WTC11 (cell line): ENCODE results near the gene TMED10. TPM values are rescaled to one million over a fixed set of nuclear protein-coding genes. Genes with fewer than 3 reads are reported as not detected.

ENCODE experiments used
- ATAC-seq: fragments of 200-7000 bp; cut with Tn5 transposase; 2 replicates; pipeline ENCODE4 v1.10.0; 2021; ENCODE audit warnings: mild to moderate bottlenecking, moderate library complexity
- CTCF ChIA-PET: fragments of 300-600 bp; sonication (Branson Sonifier 250); formaldehyde crosslinking; loops from one replicate; lab custom pipeline; 2021; ENCODE audit warnings: antibody characterized with exemption; lab: Charles Lee
- POLR2A ChIA-PET: fragments of 350-600 bp; sonication (Branson Sonifier 250); formaldehyde crosslinking; loops from one replicate; lab custom pipeline; 2021; ENCODE audit warnings: antibody characterized with exemption; lab: Charles Lee
- DNase-seq: peaks from one replicate; pipeline ENCODE4 v3.0.0; 2021; ENCODE audit warnings: low spot score
- H3K27ac Mint-ChIP-seq: 2 replicates; pipeline ENCODE4 v1.8.0; 2021; ENCODE audit warnings: mixed read lengths
- H3K27me3 Mint-ChIP-seq: 2 replicates; pipeline ENCODE4 v1.8.0; 2021; ENCODE audit warnings: low read depth, mild to moderate bottlenecking, moderate library complexity, mixed read lengths
- H3K36me3 Mint-ChIP-seq: 2 replicates; pipeline ENCODE4 v1.8.0; 2021; ENCODE audit warnings: mixed read lengths
- H3K4me1 Mint-ChIP-seq: 2 replicates; pipeline ENCODE4 v1.8.0; 2022; ENCODE audit warnings: mixed read lengths
- H3K4me3 Mint-ChIP-seq: 2 replicates; pipeline ENCODE4 v1.8.0; 2021; ENCODE audit warnings: mild to moderate bottlenecking, moderate library complexity, mixed read lengths
- H3K9me3 Mint-ChIP-seq: 2 replicates; pipeline ENCODE4 v1.8.0; 2021; ENCODE audit warnings: mixed read lengths
- ARID4B ChIP-seq: sonication (generic); formaldehyde crosslinking; IDR thresholded peaks from 2 replicates; pipeline ENCODE4 v1.8.0; 2023; ENCODE audit warnings: missing genetic modification reagents, mild to moderate bottlenecking, borderline replicate concordance
- E2F5 ChIP-seq: sonication (generic); formaldehyde crosslinking; IDR thresholded peaks from 2 replicates; pipeline ENCODE4 v1.8.1; 2022; ENCODE audit warnings: mild to moderate bottlenecking, moderate library complexity, missing genetic modification reagents
- EMX1 ChIP-seq: fragments of 250-450 bp; sonication (Bioruptor Pico); IDR thresholded peaks from 2 replicates; pipeline ENCODE4 v1.8.0; 2021; ENCODE audit warnings: mild to moderate bottlenecking
- ERG ChIP-seq: fragments of 250-450 bp; sonication (Bioruptor Pico); IDR thresholded peaks from 2 replicates; pipeline ENCODE4 v1.8.0; 2021; ENCODE audit warnings: mild to moderate bottlenecking
- ESRRA ChIP-seq: sonication (generic); formaldehyde crosslinking; IDR thresholded peaks from 2 replicates; pipeline ENCODE4 v1.8.1; 2022; ENCODE audit warnings: mild to moderate bottlenecking, missing genetic modification reagents, borderline replicate concordance
- FOXK1 ChIP-seq: sonication (generic); formaldehyde crosslinking; IDR thresholded peaks from 2 replicates; pipeline ENCODE4 v1.8.0; 2022; ENCODE audit warnings: mild to moderate bottlenecking, moderate library complexity, missing genetic modification reagents
- GABPB1 ChIP-seq: sonication (generic); formaldehyde crosslinking; IDR thresholded peaks from 2 replicates; pipeline ENCODE4 v1.8.1; 2023; ENCODE audit warnings: mild to moderate bottlenecking, missing genetic modification reagents
- IRF1 ChIP-seq: sonication (generic); formaldehyde crosslinking; IDR thresholded peaks from 2 replicates; pipeline ENCODE4 v1.8.0; 2023; ENCODE audit warnings: missing genetic modification reagents
- JUN ChIP-seq: sonication (generic); formaldehyde crosslinking; IDR thresholded peaks from 2 replicates; pipeline ENCODE4 v1.8.0; 2023; ENCODE audit warnings: mild to moderate bottlenecking, missing genetic modification reagents
- KAT7 ChIP-seq: sonication (generic); formaldehyde crosslinking; IDR thresholded peaks from 2 replicates; pipeline ENCODE4 v1.8.1; 2023; ENCODE audit warnings: missing genetic modification reagents, mild to moderate bottlenecking, borderline replicate concordance
- MYBL2 ChIP-seq: sonication (generic); formaldehyde crosslinking; IDR thresholded peaks from 2 replicates; pipeline ENCODE4 v1.8.1; 2023; ENCODE audit warnings: mild to moderate bottlenecking, moderate library complexity, missing genetic modification reagents
- OVOL2 ChIP-seq: fragments of 250-450 bp; sonication (Bioruptor Pico); IDR thresholded peaks from 2 replicates; pipeline ENCODE4 v1.9.0; 2021; ENCODE audit warnings: mild to moderate bottlenecking, borderline replicate concordance
- PREB ChIP-seq: sonication (generic); formaldehyde crosslinking; IDR thresholded peaks from 2 replicates; pipeline ENCODE4 v1.8.1; 2022; ENCODE audit warnings: mild to moderate bottlenecking, missing genetic modification reagents, moderate library complexity, borderline replicate concordance
- SOX15 ChIP-seq: fragments of 250-450 bp; sonication (Bioruptor Pico); IDR thresholded peaks from 2 replicates; pipeline ENCODE4 v1.9.0; 2021; ENCODE audit warnings: mild to moderate bottlenecking
- TEAD4 ChIP-seq: sonication (generic); formaldehyde crosslinking; IDR thresholded peaks from 2 replicates; pipeline ENCODE4 v1.8.0; 2022; ENCODE audit warnings: mild to moderate bottlenecking, missing genetic modification reagents
- ZMAT4 ChIP-seq: fragments of 250-450 bp; sonication (Bioruptor Pico); IDR thresholded peaks from 2 replicates; pipeline ENCODE4 v1.9.0; 2021; ENCODE audit warnings: mild to moderate bottlenecking
- ZNF423 ChIP-seq: fragments of 250-450 bp; sonication (Bioruptor Pico); IDR thresholded peaks from 2 replicates; pipeline ENCODE4 v2.1.2; 2022; ENCODE audit warnings: mild to moderate bottlenecking, moderate library complexity
- ZNF512 ChIP-seq: sonication (generic); formaldehyde crosslinking; IDR thresholded peaks from 2 replicates; pipeline ENCODE4 v1.8.1; 2022; ENCODE audit warnings: missing genetic modification reagents, borderline replicate concordance
- ZNF532 ChIP-seq: fragments of 250-450 bp; sonication (Bioruptor Pico); IDR thresholded peaks from 2 replicates; pipeline ENCODE4 v1.9.0; 2021; ENCODE audit warnings: mild to moderate bottlenecking, borderline replicate concordance
- total RNA-seq: library from RNA; stranded (reverse); gene quantifications from 3 replicates; pipeline ENCODE4 v1.2.3, GENCODE V29; 2021

TMED10 gene
- total RNA-seq, 1 experiment from 2014 or later, result 234 TPM

GRCh38 chr14:75175677-75176141, 703 bp downstream of the TMED10 start:
- H3K36me3 Mint-ChIP-seq, result no peaks in the 10 kb centered on the region
- TF ChIP-seq ESRRA (CRISPR knock-in tag) (no peak), TEAD4 (no peak), ZNF532 (no peak), EMX1 (CRISPR knock-in tag) (no peak), ZNF423 (CRISPR knock-in tag) (no peak), FOXK1 (no peak), ERG (no peak), IRF1 (CRISPR knock-in tag) (no peak), E2F5 (CRISPR knock-in tag) (no peak), KAT7 (CRISPR knock-in tag) (no peak), ZNF512 (CRISPR knock-in tag) (no peak), PREB (CRISPR knock-in tag) (no peak), JUN (CRISPR knock-in tag) (no peak), SOX15 (CRISPR knock-in tag) (no peak)
- peaks cover 15% of the 10 kb centered on the region for H3K4me1 Mint-ChIP-seq
- peaks cover 8% of the 10 kb centered on the region for H3K27me3 Mint-ChIP-seq
- ATAC-seq (no peak), DNase-seq (no peak)
- H3K4me3 Mint-ChIP-seq, result peak overlapping the region; percentile 89
- H3K9me3 Mint-ChIP-seq, result no peaks in the 10 kb centered on the region
- CTCF ChIA-PET, result interaction anchor here (0.7 to 1.0 kb wide), 2 partner anchors 12 to 120 kb away, joined by 3 read pairs; no protein-coding TSS in a partner anchor
- POLR2A ChIA-PET, result interaction anchor here (0.7 kb wide), 1 partner anchor 83 kb away, joined by 6 read pairs; no protein-coding TSS in a partner anchor
- peak overlapping the region; percentile 89 for H3K27ac Mint-ChIP-seq

- peak overlapping the region; percentile 83 for H3K27ac Mint-ChIP-seq
- no peak overlapping the region; the same call in 1 of the 2 replicates for H3K4me3 Mint-ChIP-seq
- ChIA-PET POLR2A (interaction anchor here (0.7 kb wide), 1 partner anchor 53 kb away, joined by 7 read pairs; no protein-coding TSS in a partner anchor), CTCF (interaction anchor here (0.8 kb wide), 1 partner anchor 387 kb away, joined by 6 read pairs; no protein-coding TSS in a partner anchor)
- H3K4me1 Mint-ChIP-seq, result peaks cover 15% of the 10 kb centered on the region
- DNase-seq (no peak), ATAC-seq (no peak)
- no peaks in the 10 kb centered on the region for H3K27me3 Mint-ChIP-seq
- no peaks in the 10 kb centered on the region for H3K36me3 Mint-ChIP-seq
- H3K9me3 Mint-ChIP-seq, result no peaks in the 10 kb centered on the region
- TF ChIP-seq OVOL2 (CRISPR knock-in tag), result no peak
- TF ChIP-seq MYBL2 (CRISPR knock-in tag), result no peak
- TF ChIP-seq ESRRA (CRISPR knock-in tag), result no peak
- no peak for TF ChIP-seq ARID4B (CRISPR knock-in tag)
- no peak for TF ChIP-seq GABPB1 (CRISPR knock-in tag)
- TF ChIP-seq ZMAT4 (CRISPR knock-in tag), result no peak
Observed at GRCh38 chr14:75174066-75174465, 2.3 kb downstream of the TMED10 start.
